Measurements from ENCODE around the gene DCST2. TPM values are rescaled to one million over a fixed set of nuclear protein-coding genes. Genes with fewer than 3 reads are reported as not detected.

Gene DCST2
- total and polyA plus RNA-seq, 9 of the 15 experiments (the other 6 are each of a cell fraction or from before 2014, with no cell fraction given) = 0.09 to 0.49 (median 0.11) TPM; not detected in 3

- TF ChIP-seq JUN (IDR thresholded peaks at IDR 0.05; ENCODE audit: borderline replicate concordance, low read depth, low read length) (0 out of 2 replicates have a peak, but pooled peaks have one; percentile 29), JUN (CRISPR knock-in tag; IDR thresholded peaks at IDR 0.05; ENCODE audit: borderline replicate concordance) (no peak), PPARD (CRISPR knock-in tag; IDR thresholded peaks at IDR 0.05) (no peak), MBD2 (IDR thresholded peaks at IDR 0.05; ENCODE audit: borderline replicate concordance, low read depth) (no peak), CAMTA2 (CRISPR knock-in tag; conservative IDR thresholded peaks at IDR 0.05) (no peak), RBFOX2 (IDR thresholded peaks at IDR 0.05; ENCODE audit: low read depth, low read length) (peak; percentile 81), SUPT5H (IDR thresholded peaks at IDR 0.05) (peak; percentile 59), CUX1 (CRISPR knock-in tag; IDR thresholded peaks at IDR 0.05) (peak; percentile 79; the same call in 1 of the 2 replicates), CHD1 (IDR thresholded peaks at IDR 0.05; ENCODE audit: low read length) (peak; percentile 8), NFE2 (IDR thresholded peaks at IDR 0.05; ENCODE audit: low read depth) (0 out of 2 replicates have a peak, but pooled peaks have one; percentile 5), RCOR1 (IDR thresholded peaks at IDR 0.05; ENCODE audit: borderline replicate concordance in 1 of 2, low read depth in 2 of 2, low read length in 2 of 2) (peak in 1 of 2 experiments; percentile 25; a peak in 1 of 4 replicates), MXD1 (CRISPR knock-in tag; IDR thresholded peaks at IDR 0.05; ENCODE audit: borderline replicate concordance, poor library complexity, severe bottlenecking) (peak; percentile 58), NR2F6 (CRISPR knock-in tag; IDR thresholded peaks at IDR 0.05) (no peak), ZBTB49 (CRISPR knock-in tag; IDR thresholded peaks at IDR 0.05; ENCODE audit: borderline replicate concordance) (no peak), MNT (conservative IDR thresholded peaks at IDR 0.05) (peak; percentile 88), BHLHE40 (IDR thresholded peaks at IDR 0.05; ENCODE audit: low read length) (peak; percentile 46; the same call in 1 of the 2 replicates), ZNF707 (CRISPR knock-in tag; conservative IDR thresholded peaks at IDR 0.05) (no peak)
These were observed 33.8 kb downstream of the DCST2 start (continued) for GRCh38 chr1:154999571-155000410.

Data from K562 (cell line).